ENCODE results near the gene SHQ1.

SHQ1 gene

DNA sequence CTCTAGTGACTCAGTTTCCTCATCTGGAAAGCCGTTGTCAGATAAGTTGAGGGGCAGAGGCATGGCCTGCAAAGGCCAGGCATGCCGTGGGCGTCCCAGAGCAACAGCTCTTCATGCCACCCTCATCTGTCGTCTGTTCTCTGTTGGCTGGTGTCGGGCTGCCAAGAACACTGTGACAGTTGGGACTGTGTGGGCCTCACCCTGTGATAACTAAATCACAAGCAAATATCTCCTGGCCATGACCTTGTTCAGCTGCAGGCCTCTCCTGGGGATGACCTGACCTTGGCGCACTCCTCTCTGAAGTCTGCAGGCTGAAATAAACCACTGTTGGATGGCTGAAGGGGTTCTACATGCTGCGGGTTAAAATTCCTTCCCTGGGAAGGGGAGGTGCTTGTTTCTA is 145.9 kb downstream of the SHQ1 start:
- no peak for FAIRE-seq

DNA sequence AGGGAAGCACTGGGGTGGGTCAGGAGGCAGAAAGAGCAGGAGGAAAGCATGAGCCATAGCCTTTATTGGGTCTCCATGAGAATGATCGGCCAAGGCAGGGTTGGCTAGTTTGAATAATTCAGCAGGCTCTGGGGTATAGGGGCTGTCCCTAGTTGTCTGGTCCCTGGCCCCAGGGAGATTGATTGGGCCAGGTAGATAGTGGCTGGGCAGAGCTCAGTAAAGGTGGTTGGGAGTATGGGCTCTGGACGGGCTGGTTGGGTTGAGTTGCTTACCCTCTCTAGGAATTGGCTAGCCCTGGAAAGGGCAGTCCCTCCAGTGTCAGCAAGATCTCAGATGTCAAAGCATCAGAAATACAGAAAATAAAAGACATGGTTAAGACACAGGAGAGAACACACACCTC is 148.1 kb downstream of the SHQ1 start:
- no peak for FAIRE-seq

DNA sequence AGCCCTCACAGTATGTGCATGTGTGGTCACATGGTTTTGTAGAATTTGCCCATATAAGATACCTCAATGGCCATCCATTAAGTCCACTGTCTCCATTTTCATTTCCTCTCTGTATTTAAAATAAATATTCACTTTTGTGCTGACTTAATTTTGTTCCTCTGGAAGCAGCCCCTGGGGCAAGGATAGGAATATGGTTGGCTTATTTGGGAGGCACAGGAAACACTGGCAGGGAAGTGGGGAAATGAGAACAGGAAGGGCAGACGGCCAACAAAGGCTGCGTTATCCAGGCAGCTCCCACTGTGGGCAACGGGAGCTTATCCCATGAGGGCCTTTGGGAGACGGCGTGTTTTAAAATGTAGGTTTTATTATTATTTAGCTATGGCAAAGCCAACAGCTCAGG is 148.6 kb downstream of the SHQ1 start:
- no peak for FAIRE-seq
